ENCODE results near the gene KRT6B.

DNA sequence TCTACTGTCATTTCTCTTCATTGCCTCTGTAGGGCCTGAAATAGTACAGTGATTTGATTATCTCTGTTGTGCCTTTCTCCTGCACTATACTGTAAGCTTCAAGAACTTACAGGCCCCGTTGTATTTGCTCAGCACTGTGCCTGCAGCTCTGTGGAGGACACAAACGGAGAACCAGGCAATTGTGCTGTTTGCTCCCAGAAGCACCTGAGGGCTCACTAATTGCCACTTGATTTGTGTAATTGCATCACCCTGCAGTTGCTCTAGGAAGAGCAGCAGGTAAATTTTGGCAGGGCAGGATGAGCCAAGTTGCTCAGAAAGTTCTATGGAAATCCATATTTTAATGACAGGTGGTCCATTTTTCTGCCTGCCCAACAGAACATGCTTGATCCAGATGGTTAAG is 34.2 kb downstream of the KRT6B start:
- no peak for TF ChIP-seq POLR2AphosphoS5 (IDR thresholded peaks at IDR 0.05)
- TF ChIP-seq, protein P1, sequence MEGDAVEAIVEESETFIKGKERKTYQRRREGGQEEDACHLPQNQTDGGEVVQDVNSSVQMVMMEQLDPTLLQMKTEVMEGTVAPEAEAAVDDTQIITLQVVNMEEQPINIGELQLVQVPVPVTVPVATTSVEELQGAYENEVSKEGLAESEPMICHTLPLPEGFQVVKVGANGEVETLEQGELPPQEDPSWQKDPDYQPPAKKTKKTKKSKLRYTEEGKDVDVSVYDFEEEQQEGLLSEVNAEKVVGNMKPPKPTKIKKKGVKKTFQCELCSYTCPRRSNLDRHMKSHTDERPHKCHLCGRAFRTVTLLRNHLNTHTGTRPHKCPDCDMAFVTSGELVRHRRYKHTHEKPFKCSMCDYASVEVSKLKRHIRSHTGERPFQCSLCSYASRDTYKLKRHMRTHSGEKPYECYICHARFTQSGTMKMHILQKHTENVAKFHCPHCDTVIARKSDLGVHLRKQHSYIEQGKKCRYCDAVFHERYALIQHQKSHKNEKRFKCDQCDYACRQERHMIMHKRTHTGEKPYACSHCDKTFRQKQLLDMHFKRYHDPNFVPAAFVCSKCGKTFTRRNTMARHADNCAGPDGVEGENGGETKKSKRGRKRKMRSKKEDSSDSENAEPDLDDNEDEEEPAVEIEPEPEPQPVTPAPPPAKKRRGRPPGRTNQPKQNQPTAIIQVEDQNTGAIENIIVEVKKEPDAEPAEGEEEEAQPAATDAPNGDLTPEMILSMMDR (IDR thresholded peaks at IDR 0.05; ENCODE audit: poor library complexity, severe bottlenecking) = no peak
- TF ChIP-seq REST (IDR thresholded peaks at IDR 0.05; ENCODE audit: borderline replicate concordance) = no peak
- TF ChIP-seq RAD21 (conservative IDR thresholded peaks at IDR 0.05) = no peak
- no peak for TF ChIP-seq EZH2 (IDR thresholded peaks at IDR 0.05; ENCODE audit: borderline replicate concordance, insufficient read depth, low read length, poor library complexity, severe bottlenecking)
- TF ChIP-seq EP300 (conservative IDR thresholded peaks at IDR 0.05; ENCODE audit: poor library complexity, severe bottlenecking) = no peak
- TF ChIP-seq TAF1 (IDR thresholded peaks at IDR 0.05; ENCODE audit: low read depth) = no peak
